NOMO-1 treated with dmso at 0.1 percent for 144 hours (cell line): Measurements from ENCODE around the gene LENG9.

ENCODE experiments used
- DNase-seq: peaks from one replicate; lab custom pipeline; 2025; ENCODE audit not compliant: unreplicated experiment; lab: John Stamatoyannopoulos, UW

The LENG9 gene

GRCh38 chr19:54444737-54445136, 18.8 kb downstream of the LENG9 start:
- DNase-seq: no peak

GRCh38 chr19:54440641-54441040, 22.9 kb downstream of the LENG9 start:
- no peak for DNase-seq

DNA sequence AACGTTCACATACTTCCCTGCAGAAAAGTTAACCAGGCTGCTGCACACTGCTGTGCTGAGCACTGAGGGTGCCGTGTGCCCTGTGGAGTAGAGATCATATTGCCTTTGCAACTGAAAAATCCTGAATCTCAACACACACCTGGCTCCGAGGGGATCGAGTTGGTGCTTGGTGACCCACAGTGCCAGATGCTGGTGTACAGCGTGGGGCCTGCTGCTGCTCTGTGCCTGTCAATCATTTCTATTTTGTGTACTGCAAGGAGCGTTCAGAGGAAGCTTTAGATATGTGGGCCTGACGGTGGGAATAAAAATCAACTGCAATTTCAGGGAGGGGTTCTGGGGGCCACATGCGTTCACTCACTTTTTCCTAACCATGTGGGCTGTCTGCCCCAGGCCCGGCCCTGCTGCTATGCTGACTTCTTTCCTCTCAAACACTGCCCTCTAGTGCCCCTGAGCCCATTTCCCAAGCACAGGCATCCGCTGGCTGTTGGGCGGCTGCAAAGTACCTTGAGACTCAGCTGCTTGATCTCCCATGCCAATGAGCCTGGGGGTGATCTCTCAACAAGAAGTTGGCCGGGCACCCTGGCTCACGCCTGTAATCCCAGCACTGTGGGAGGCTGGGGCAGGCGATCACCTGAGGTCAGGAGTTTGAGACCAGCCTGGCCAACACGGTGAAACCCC, 24.3 kb downstream of the LENG9 start:
- no peak for DNase-seq

DNA sequence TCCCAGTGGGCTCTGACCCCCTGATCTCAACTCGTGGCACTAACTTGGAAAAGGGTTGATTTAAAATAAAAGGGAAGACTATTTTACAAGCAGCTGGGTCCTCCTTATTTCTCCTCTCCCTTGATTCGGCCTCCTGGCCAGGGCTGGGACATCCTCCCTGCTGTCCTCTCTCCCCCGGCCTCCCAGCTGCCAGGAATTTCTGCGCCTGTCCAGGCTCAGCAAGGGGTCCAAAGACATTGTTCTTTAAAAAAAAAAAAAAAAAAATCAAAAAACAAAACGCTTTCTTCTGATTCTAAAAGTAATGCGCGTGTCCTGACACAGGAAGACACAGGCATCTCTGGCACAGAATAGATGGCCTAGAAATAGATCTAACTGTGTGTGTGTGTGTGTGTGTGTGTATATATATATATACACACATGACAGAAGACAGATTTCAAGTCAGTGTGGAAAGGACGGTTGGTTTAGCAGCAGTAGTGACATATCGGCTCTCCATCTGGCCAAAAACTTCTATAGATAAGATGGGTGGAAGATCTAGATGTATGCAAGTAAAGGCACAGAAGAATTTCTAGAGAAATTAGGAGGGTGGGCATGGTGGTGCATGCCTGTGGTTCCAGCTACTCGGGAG, 26.8 kb downstream of the LENG9 start:
- no peak for DNase-seq

DNA sequence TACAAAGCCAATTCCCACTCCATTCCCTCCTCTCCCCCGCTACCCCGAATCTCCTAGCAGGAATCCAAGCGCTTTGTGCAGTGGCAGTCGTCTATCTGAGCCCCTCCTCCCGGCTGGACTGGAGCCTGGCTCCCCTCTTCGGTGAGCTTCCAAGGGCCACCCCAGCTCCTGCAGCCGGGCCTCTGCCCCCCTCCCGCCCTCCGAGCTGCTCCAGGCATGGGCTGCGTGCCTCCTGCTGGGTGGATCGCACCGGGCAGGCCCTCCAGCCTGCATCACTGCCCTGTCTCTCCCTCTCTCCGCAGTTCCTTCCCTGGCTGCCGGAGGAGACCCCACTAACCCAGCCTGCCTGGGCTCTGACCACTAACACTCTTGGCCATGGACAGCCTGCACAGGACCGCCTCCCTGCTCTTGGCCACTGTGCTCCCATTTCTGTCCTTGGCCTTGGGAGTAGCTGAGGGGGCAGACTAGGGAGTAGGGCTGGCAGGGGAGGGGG, 27.5 kb downstream of the LENG9 start:
- DNase-seq: no peak

- no peak for DNase-seq
Observed at GRCh38 chr19:54435551-54436016, 28.0 kb downstream of the LENG9 start.

DNA sequence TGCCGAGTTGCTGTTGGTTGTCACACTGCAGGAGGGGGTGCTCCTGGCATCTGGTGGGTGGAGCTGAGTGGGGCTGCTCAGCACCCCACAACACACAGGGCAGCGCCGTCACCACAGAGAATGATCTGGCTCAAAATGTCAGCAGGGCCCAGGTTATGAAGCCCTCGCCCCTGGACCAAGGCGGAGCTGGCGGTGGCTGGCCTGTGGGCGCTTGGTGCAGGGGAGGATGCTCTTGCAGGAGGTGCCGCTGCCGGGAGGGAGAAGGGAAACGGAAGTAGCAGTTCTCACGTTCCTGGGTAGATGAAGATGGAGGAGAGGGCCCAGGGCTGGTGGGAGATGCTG, 28.7 kb downstream of the LENG9 start:
- DNase-seq: no peak

DNA sequence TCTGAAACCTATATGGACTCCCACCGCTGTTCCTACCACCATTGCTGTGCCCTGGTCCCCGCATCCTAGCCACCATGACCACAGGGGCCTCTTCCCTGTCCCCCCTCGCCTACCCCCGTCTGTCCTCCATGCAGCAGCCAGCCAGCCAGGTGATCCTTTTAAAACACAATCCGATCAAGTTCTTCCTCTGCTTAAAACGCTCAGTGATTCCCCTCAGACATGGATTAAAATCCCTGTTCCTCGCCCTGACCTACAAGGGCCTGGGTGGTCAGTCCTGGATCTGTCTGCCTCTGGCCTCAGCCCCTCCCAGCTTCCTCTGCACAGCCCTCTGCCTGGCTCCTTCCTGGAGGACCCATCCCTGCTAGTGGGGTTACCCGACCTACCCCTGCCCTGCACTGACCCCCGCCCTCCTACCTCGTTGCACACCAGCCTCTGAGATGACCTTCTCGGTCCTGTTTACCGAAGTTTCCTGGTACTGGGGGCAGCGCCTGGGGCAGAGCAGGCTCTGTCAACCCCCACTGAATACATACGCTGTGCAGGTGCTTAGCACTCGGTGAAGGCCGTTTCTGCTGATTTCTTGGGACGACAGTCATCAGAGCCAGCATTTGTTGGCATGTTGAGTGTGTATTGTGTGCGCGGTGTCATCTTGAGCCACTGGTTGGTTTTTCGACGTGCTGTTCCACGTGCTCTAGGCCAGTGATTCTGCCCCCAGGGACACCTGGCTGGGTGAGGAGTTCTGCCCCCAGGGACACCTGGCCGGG, 29.3 kb downstream of the LENG9 start:
- no peak for DNase-seq

- DNase-seq: no peak
Observed at GRCh38 chr19:54433697-54434096, 29.9 kb downstream of the LENG9 start.

- no peak for DNase-seq
Observed at GRCh38 chr19:54432144-54432738, 31.3 kb downstream of the LENG9 start.

- DNase-seq: no peak
Observed at GRCh38 chr19:54431255-54431838, 32.2 kb downstream of the LENG9 start.

DNA sequence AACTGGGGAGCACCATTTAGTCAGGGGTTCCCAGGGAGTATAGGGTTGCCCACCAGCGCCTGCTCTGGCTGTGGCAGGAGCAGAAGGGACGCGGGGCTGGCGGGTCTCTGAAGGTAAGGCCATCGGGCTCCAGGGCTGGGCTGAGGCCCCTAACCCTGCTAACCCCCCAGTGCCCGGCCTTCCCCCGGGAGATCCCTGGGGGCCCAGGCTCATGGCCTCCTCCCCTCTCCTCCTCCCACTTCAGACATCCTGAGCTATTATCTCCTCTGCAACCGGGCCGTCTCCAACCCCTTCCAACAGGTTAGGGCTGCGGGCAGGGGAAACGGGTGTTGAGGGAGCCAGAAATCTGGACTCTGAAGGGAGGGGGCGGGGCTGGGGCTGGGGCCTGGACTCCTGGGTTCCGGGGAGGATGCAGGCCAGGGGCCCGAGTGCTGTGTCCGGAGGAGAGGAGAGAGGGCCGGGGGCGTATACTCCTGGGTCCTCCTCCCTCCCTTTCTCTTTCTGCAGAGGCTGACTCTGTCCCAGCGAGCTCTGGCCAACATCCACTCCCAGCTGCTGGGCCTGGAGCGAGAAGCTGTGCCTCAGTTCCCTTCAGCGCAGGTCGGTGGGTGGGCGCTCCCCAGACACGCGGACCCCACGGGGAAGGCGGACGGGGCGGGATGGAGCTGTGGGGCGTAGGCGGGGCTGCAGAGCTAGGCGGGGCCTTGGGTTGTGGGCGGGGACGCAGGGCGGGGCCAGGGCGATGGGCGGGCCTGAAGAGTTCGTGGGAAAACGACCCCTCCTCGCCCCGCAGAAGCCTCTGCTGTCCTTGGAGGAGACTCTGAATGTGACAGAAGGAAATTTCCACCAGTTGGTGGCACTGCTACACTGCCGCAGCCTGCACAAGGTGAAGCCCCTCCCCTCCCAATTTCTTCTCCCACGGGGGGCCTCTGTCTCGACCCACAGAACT, 33.0 kb downstream of the LENG9 start:
- no peak for DNase-seq

- DNase-seq: no peak
Observed at GRCh38 chr19:54429545-54430227, 33.9 kb downstream of the LENG9 start.

- DNase-seq: no peak
Observed at GRCh38 chr19:54429176-54429495, 34.4 kb downstream of the LENG9 start.

GRCh38 chr19:54428323-54429175, 35.0 kb downstream of the LENG9 start:
- no peak for DNase-seq

GRCh38 chr19:54427586-54427985, 36.0 kb downstream of the LENG9 start:
- no peak for DNase-seq

DNA sequence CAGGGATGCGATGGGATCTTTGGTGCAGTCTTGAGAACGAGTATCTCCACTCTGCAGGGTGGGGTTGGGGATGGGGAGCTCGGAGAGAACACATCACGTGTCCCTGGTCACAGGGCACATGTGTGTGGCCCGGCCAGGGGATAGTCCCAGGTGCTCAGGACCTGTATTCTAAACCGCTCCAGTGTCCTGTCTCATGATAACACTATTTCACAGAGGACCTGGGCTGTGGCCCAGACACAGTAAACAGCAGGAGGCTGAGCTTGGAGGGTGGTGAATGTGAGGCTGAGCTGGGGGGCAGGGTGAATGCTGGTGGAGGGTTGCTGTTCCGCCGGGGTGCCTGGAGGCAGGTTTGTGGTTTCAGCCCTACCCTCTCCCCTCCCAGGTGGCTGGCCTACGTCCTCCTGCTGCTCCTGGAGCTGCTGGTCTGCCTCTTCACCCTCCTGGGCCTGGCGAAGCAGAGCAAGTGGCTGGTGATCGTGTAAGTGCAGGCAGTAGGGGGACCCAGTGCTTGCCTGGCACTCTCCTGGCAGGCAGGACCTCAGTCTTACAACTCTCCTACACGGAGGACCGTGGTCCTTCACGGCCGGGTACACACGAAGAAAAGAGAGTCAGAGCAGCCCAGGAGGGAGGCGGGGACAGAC, 37.2 kb downstream of the LENG9 start:
- DNase-seq: no peak

- no peak for DNase-seq
Observed at GRCh38 chr19:54425382-54425723, 38.2 kb downstream of the LENG9 start.
